GM12872 (cell line): ENCODE results near the gene ZNF629.

Experiments
- TF ChIP-seq, protein P1 (sequence below): IDR thresholded peaks from 3 replicates; pipeline ENCODE4 v1.5.1; 2011; ENCODE audit warnings: low read depth, mild to moderate bottlenecking, low read length, moderate library complexity; ENCODE audit not compliant: insufficient read depth

ZNF629 gene

DNA sequence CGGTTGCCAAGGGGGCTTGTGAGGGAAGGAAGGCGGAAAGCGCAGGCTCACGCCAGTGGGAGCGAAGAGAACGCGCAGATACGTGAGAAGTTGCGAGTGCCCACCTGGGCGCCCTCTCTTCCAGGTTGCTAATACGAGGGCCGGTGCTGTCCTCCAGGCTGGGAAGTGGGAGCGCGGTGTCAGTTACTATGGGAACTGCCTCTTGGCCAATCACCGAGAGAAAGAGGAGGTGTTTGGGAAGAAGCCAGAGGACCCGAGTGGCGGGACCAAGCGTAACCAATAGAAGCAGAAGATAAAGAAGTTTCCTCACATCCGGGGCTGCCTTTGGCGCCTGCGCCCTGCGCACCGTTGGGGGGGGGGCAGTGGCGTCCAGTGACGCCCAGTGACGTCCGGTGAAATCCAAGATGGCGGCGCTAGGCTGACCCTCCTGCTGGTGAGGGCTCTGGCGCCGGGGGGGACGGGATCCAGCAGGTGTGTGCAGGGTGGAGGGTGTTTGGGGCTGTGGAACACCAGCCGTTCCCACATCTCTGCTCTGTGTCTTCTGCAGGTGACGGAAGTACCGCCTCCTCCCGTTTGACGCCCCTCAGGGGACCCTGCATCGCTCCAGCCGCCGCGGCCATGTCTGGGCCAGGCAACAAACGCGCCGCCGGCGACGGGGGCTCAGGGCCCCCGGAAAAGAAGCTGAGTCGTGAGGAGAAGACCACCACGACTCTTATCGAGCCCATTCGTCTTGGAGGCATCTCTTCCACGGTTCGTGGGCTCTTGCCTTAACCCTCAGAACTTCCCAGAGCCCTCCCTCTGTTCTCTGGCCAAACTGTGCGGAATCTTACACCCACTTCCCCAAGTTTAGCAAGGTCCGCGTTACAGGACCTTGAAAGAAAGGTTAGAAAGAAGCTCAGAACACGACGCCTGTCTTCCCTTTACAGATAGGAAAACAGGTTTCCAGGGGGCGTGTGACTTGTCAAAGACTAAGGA is 24.8 kb downstream of the ZNF629 start, which contains the start of the genes CFAP119 and RNF40:
CFAP119 (minus strand) TSS at position 135 of the 975 bp plus-strand sequence. CDS start 314 bp downstream, outside the sequence.
RNF40 (plus strand) TSS at position 395 of the 975 bp plus-strand sequence; CDS start at position 619, 224 bp downstream.
- TF ChIP-seq, protein P1, sequence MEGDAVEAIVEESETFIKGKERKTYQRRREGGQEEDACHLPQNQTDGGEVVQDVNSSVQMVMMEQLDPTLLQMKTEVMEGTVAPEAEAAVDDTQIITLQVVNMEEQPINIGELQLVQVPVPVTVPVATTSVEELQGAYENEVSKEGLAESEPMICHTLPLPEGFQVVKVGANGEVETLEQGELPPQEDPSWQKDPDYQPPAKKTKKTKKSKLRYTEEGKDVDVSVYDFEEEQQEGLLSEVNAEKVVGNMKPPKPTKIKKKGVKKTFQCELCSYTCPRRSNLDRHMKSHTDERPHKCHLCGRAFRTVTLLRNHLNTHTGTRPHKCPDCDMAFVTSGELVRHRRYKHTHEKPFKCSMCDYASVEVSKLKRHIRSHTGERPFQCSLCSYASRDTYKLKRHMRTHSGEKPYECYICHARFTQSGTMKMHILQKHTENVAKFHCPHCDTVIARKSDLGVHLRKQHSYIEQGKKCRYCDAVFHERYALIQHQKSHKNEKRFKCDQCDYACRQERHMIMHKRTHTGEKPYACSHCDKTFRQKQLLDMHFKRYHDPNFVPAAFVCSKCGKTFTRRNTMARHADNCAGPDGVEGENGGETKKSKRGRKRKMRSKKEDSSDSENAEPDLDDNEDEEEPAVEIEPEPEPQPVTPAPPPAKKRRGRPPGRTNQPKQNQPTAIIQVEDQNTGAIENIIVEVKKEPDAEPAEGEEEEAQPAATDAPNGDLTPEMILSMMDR, result no peak

DNA sequence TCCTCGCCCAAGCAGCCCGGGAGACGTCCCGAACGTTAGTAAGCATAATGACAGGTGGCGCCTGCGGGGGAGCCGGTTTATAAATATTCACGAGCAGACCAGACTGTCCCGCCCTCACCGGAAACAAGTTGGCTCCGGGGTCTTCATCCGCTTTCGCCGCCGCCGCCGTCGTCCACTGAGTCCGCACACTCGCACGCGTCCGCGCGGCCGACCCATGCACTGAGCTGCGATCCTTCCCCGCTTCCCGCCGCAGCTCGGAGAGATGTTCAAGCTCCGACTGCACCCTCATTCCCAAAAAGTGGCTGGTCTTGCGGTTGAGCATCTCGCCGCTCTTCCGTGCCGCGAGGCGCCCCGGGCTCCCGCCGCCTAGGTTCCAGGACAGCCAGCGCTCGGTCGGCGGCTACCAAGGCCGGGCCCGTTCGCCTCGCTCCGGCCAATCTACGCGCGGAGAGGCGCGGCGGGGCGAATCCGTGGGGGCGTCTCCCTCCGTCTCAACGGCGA is 25.5 kb downstream of the ZNF629 start:
- TF ChIP-seq, protein P1, result no peak

DNA sequence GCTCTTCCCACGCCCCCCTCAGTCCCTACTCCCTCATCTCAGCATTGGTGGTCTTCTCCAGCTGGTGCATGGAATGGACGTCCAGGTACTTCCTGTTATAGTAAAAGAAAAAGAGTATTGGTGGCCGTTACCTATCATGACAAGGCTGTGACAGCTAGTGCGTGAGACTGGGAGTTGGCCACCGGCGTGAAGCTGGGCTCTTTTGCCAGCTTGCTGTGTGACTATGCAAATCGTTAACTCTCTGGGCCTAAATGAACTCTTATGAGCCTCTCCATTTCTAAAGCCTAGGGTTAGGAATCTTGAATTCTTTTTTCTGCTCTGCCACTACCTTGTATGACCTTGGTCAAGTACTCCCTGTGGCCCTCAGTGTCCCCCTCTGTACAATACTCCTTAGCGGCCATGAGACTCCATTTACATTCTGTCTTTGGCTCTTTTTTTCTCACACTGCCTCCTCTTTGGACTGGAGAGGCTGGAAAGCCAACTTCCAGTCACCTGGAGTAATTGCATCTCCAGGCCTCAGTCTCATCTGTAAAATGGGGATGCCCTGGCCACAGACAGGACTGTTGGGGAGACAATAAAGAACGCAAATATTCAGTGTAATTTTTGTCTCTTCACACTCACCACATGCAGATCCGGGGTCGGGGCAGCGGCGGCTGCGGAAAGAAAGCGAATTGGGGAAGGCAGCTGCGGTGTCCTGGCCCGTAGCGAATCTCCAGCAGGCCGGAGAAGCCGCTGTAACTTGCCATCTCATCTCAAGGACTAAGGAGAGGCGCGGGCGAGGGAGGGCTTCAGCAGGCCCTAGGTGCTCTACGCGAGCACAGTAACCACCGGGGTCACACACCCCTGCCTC is 26.2 kb downstream of the ZNF629 start:
- TF ChIP-seq, protein P1, result no peak

DNA sequence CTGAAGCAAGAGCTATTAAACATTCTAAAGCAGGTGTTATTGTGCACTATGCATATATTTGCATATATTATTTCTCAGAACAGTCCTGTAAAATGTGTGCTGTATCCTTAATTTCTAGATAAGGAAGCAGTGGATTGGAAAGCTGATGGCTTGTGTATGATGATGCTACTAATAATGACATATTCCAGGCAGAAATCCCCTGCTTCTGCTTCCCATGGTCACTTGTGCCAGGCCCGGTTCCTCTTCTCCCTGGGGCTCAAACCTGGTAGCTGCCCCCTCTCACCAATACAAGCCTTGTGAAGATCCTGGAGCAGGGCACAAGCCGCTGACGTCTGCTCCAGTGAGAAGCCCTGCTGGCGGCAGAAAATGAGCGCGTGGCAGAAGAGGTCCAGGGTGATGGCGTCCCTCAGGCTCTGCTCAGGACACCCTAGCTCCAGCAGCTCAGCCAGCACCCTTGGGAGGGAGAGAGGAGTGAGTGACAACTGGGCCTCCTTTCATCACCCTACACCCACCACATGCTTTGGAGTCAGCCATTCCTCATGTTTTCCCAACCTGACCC is 26.9 kb downstream of the ZNF629 start:
- TF ChIP-seq, protein P1, result no peak

DNA sequence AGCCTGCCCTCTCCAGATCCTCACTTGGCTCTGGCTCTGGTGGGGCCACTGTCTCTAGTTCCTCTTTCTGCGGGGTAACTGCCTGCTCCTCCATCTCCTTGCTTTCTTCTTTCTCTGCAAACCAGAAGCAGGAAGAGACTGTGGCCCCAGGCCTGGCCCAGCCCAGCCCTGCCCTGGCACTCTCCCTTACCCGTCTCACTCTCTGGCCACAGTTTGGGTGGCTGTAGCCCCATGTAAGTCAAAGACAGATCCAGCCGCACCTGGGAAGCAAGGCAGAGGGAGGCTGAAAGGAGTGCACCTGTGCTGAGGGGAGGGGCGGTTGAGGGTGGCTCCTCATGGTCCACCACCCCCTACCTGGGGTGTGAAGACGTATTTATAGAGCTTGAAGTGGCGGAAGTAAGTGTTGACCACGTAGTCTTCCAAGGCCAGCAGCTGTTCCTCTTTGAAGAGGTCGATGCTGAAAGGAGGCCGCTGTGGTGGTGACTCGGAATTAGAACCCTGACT is 28.0 kb downstream of the ZNF629 start:
- TF ChIP-seq, protein P1, result no peak

DNA sequence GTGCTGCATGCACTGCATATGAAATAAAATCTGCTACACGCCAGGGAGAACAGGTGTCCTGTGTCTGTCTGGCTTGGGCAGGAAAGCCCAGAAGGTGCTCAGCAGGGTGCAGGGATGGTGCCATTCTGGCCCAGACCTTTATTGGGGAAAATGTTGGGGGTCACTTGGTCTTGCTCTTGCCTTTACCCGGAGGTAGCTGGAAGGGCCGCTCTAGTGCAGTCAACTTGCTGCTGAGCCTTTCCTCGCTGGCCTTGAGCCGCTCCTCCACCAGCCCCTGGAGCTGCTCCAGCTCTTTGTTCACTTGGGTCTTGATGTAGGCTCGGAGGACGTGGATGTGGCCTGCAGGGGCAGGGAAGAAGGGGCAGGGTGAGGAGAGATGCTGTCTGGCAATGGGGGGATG is 29.7 kb downstream of the ZNF629 start:
- TF ChIP-seq, protein P1, result no peak
